HG03060 (cell line): ENCODE measurements around the gene CEACAM19.
"Not testable (repeated sequence)": the region's sequence is repeated elsewhere in the genome, so short reads cannot be mapped to it uniquely, and the experiment has no call there.

Experiments
- ATAC-seq: cut with Tn5 transposase; IDR thresholded peaks from one replicate; pipeline ENCODE4 v1.9.1; 2021; ENCODE audit warnings: low read depth, moderate number of reproducible peaks; ENCODE audit not compliant: unreplicated experiment

CEACAM19 gene

GRCh38 chr19:44671400-44671799 lies at the start of gene CEACAM19:
Gene CEACAM19 (plus strand): TSS chr19:44671482. CDS start chr19:44671932, 450 bp downstream.
- ATAC-seq = no peak

GRCh38 chr19:44623080-44623479 lies 48.2 kb upstream of the CEACAM19 start:
- no peak for ATAC-seq

- ATAC-seq = no peak
These were observed 47.7 kb upstream of the CEACAM19 start for GRCh38 chr19:44623626-44624025.

GRCh38 chr19:44624840-44625354 lies 46.4 kb upstream of the CEACAM19 start:
- no peak for ATAC-seq

- not testable (repeated sequence) for ATAC-seq
These were observed 45.6 kb upstream of the CEACAM19 start for GRCh38 chr19:44625637-44626036.

- no peak for ATAC-seq
These were observed 45.1 kb upstream of the CEACAM19 start for GRCh38 chr19:44626048-44626624.

- ATAC-seq = no peak
These were observed 43.7 kb upstream of the CEACAM19 start for GRCh38 chr19:44627631-44628030.

- no peak for ATAC-seq
These were observed 42.5 kb upstream of the CEACAM19 start for GRCh38 chr19:44628793-44629192.

- not testable (repeated sequence) for ATAC-seq
These were observed 39.7 kb upstream of the CEACAM19 start for GRCh38 chr19:44631611-44632010.

GRCh38 chr19:44634058-44634457 lies 37.2 kb upstream of the CEACAM19 start:
- ATAC-seq = not testable (repeated sequence)

GRCh38 chr19:44634785-44635184 lies 36.5 kb upstream of the CEACAM19 start:
- ATAC-seq = no peak

- ATAC-seq = no peak
These were observed 35.5 kb upstream of the CEACAM19 start for GRCh38 chr19:44635581-44636438.

GRCh38 chr19:44636439-44637389 lies 34.6 kb upstream of the CEACAM19 start:
- no peak for ATAC-seq

- no peak for ATAC-seq
These were observed 33.9 kb upstream of the CEACAM19 start for GRCh38 chr19:44637390-44637764.

- ATAC-seq = no peak
These were observed 30.8 kb upstream of the CEACAM19 start for GRCh38 chr19:44640518-44640917.

GRCh38 chr19:44641501-44642265 lies 29.6 kb upstream of the CEACAM19 start:
- ATAC-seq = no peak

GRCh38 chr19:44642377-44642776 lies 28.9 kb upstream of the CEACAM19 start:
- ATAC-seq = no peak

GRCh38 chr19:44643605-44644401 lies 27.5 kb upstream of the CEACAM19 start, which contains the start of gene PVR:
Gene PVR (plus strand): TSS chr19:44643910. CDS start chr19:44644097, 187 bp downstream.
- no peak for ATAC-seq

- no peak for ATAC-seq
These were observed 26.8 kb upstream of the CEACAM19 start for GRCh38 chr19:44644402-44645016.
